ENCODE measurements around the gene PDE6A.

PDE6A gene

GRCh38 chr5:149981206-149981605 lies 36.6 kb upstream of the PDE6A start:
- Histone ChIP-seq H3K4me2 (ENCODE audit: low read length) (no peak overlapping the region), H3K9me3 (ENCODE audit: control insufficient read depth, low read length) (no peaks in the 10 kb centered on the region), H3K9ac (no peak overlapping the region), H3K27ac (no peak overlapping the region), H3K4me1 (no peaks in the 10 kb centered on the region), H3K79me2 (no peaks in the 10 kb centered on the region), H3K36me3 (ENCODE audit: control insufficient read depth, insufficient read depth, low read length) (no peaks in the 10 kb centered on the region), H2AFZ (no peak overlapping the region), H3K27me3 (ENCODE audit: control insufficient read depth, insufficient read depth, low read length) (no peaks in the 10 kb centered on the region), H3K4me3 (ENCODE audit: low read depth, low read length) (no peak overlapping the region)
- no peak for TF ChIP-seq CTCF (IDR thresholded peaks at IDR 0.05)

- H3K4me1 ChIP-seq, result no peaks in the 10 kb centered on the region
- H2AFZ ChIP-seq, result no peak overlapping the region
- no peaks in the 10 kb centered on the region for H3K9me3 ChIP-seq (ENCODE audit: control insufficient read depth, low read length)
- H3K36me3 ChIP-seq (ENCODE audit: control insufficient read depth, insufficient read depth, low read length), result no peaks in the 10 kb centered on the region
- no peaks in the 10 kb centered on the region for H3K27me3 ChIP-seq (ENCODE audit: control insufficient read depth, insufficient read depth, low read length)
- no peaks in the 10 kb centered on the region for H3K79me2 ChIP-seq
- no peak for TF ChIP-seq CTCF (IDR thresholded peaks at IDR 0.05)
- no peak overlapping the region for H3K9ac ChIP-seq
- no peak overlapping the region for H3K4me3 ChIP-seq (ENCODE audit: low read depth, low read length)
- no peak overlapping the region for H3K4me2 ChIP-seq (ENCODE audit: low read length)
- H3K27ac ChIP-seq, result no peak overlapping the region
These were observed 35.3 kb upstream of the PDE6A start for GRCh38 chr5:149979896-149980295.

GRCh38 chr5:149975409-149975808 lies 30.8 kb upstream of the PDE6A start:
- Histone ChIP-seq H3K36me3 (ENCODE audit: control insufficient read depth, insufficient read depth, low read length) (no peaks in the 10 kb centered on the region), H3K4me3 (ENCODE audit: low read depth, low read length) (no peak overlapping the region), H3K27me3 (ENCODE audit: control insufficient read depth, insufficient read depth, low read length) (no peaks in the 10 kb centered on the region), H2AFZ (no peak overlapping the region), H3K9me3 (ENCODE audit: control insufficient read depth, low read length) (no peaks in the 10 kb centered on the region), H3K27ac (no peak overlapping the region), H3K79me2 (no peaks in the 10 kb centered on the region), H3K9ac (no peak overlapping the region), H3K4me2 (ENCODE audit: low read length) (no peak overlapping the region), H3K4me1 (no peaks in the 10 kb centered on the region)
- no peak for TF ChIP-seq CTCF (IDR thresholded peaks at IDR 0.05)

- no peaks in the 10 kb centered on the region for H3K27me3 ChIP-seq (ENCODE audit: control insufficient read depth, insufficient read depth, low read length)
- H3K36me3 ChIP-seq (ENCODE audit: control insufficient read depth, insufficient read depth, low read length), result no peaks in the 10 kb centered on the region
- H3K4me2 ChIP-seq (ENCODE audit: low read length), result no peak overlapping the region
- no peaks in the 10 kb centered on the region for H3K9me3 ChIP-seq (ENCODE audit: control insufficient read depth, low read length)
- H3K9ac ChIP-seq, result no peak overlapping the region
- H3K27ac ChIP-seq, result no peak overlapping the region
- no peak overlapping the region for H3K4me3 ChIP-seq (ENCODE audit: low read depth, low read length)
- TF ChIP-seq CTCF (IDR thresholded peaks at IDR 0.05), result no peak
- peaks cover 5% of the 10 kb centered on the region for H3K4me1 ChIP-seq
- H2AFZ ChIP-seq, result no peak overlapping the region
- peaks cover 6% of the 10 kb centered on the region for H3K79me2 ChIP-seq
These were observed 24.8 kb upstream of the PDE6A start for GRCh38 chr5:149969181-149969930.

- Histone ChIP-seq H3K36me3 (ENCODE audit: control insufficient read depth, insufficient read depth, low read length) (no peaks in the 10 kb centered on the region), H3K9ac (no peak overlapping the region), H3K4me1 (peaks cover 5% of the 10 kb centered on the region), H2AFZ (no peak overlapping the region), H3K9me3 (ENCODE audit: control insufficient read depth, low read length) (no peaks in the 10 kb centered on the region), H3K27ac (no peak overlapping the region), H3K4me3 (ENCODE audit: low read depth, low read length) (no peak overlapping the region), H3K27me3 (ENCODE audit: control insufficient read depth, insufficient read depth, low read length) (no peaks in the 10 kb centered on the region), H3K4me2 (ENCODE audit: low read length) (no peak overlapping the region), H3K79me2 (peaks cover 11% of the 10 kb centered on the region)
- no peak for TF ChIP-seq CTCF (IDR thresholded peaks at IDR 0.05)
These were observed 22.4 kb upstream of the PDE6A start for GRCh38 chr5:149966946-149967345.

Measured in parathyroid adenoma (tissue), 2 donors.